Superior temporal gyrus (tissue), 1 donor: ENCODE data around the gene SLC43A1.

Experiments used
- DNase-seq: peaks from one replicate; pipeline ENCODE4 v3.0.0-alpha.2; 2016; ENCODE audit errors: extremely low spot score

SLC43A1 gene

DNA sequence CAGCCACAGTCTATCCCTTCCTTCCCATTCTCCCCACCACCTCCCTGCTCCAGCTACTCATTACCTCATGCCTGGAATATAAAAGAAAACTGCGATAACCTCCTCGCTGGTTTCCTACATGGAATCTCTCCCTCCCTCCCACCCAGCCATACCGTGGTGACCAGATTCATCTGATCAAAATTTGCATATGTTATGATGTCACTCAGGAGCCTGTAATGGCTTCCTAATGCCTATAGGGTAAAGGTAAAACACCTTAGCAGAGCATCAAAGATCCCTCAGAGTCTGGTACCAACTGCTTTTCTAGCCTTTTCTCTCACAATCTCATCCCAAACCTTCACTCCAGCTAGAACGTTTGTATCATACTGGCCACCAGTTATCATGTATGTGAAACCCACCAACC lies 35.6 kb downstream of the SLC43A1 start:
- no peak for DNase-seq

DNA sequence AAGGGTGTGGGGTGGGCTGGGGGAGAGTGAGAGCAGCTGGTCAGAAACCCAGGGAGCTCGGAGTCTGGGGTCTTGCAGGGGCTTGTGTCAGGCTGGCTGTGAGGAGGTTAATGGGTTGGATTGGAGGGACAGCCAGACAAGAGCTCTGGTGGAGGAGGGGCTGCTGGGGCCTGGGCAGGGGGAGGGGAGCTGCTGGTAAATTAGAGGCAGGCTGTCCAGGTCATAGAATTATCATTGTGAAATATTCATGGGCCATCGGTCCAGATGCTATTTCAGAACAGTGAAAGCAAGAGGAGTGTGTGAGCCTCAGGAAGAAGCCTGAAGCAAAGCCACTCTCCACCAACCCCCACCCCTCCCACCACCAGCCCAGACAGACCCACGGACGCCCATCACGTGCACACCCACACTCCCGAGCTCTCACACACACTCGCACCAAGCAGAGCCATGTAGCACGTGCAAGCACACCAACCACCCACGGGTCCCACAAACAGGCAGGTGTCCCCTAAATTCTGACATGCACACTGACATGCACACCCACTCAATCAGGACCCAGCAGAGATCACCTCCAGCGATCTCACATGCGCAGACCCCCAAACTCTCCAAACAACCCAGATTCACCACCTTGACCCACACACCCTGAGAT lies 36.4 kb downstream of the SLC43A1 start:
- DNase-seq: no peak

DNA sequence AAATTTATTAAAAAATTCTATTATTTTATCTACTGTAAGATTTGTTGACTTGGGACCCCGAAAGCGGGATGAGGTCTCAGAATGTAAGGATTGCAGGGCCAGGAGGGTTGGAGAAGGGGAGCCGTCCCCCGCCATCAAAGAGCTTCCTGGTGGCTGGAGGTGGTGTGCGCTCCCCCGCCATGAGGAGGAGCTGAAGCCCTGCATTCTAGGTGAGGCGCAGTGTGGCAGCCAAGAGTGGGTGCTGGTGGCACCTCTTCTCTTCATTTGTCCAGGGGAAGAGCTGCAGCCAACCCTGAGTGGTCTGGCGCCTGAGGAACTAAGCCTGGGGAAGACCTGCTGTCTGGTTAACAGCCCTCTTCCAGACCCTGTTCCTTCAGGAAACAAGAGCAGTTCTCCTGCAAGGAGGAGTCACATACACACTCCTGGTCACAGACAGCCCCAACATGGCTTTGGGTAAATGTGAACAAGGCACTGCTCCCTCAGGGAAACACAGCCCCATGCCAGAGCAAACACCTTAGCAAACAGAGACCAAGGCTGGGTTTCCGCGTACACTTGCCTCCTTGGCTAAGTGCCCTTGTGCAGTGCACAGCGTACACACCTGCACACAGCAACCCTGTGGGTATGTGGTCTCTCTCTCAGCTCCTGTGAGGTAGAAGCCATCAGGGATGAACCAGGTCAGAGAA lies 37.9 kb downstream of the SLC43A1 start:
- no peak for DNase-seq

DNA sequence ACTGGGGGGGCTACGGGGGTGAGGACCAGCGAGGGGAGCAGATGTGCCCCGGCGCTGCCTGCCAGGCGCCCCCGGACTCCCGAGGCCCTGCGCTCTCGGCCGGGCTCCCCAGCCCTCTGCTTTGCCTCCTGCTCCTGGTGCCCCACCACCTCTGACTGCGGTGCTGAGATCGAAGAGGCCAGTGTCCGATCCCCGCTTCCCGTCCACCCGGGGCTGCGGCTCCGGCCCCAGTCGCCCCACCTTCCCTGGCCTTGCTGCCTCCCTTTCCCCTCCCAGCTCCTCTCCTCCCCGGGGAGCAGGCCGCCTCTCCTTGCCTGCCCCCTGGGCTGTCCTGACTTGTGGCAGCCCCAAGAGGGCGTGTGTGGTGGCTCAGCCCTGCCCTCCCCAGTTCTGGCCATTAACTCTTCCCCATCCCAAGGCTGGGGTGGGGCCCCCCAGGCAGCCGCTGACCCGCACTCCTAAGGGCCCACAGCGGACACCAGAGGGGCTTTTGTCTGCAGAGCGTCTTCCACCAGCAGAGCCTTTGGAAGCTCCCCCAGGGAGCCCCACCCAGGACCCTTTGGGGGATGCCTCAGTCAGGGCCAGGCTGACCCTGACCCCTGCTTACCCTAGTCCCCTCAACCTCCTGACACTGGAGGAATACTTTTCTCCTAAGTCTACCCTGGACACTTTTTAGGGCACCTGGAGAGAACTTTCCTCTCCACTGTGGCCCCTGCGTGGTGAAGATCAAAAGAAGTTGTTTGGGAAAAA lies 38.6 kb downstream of the SLC43A1 start:
- DNase-seq: no peak

DNA sequence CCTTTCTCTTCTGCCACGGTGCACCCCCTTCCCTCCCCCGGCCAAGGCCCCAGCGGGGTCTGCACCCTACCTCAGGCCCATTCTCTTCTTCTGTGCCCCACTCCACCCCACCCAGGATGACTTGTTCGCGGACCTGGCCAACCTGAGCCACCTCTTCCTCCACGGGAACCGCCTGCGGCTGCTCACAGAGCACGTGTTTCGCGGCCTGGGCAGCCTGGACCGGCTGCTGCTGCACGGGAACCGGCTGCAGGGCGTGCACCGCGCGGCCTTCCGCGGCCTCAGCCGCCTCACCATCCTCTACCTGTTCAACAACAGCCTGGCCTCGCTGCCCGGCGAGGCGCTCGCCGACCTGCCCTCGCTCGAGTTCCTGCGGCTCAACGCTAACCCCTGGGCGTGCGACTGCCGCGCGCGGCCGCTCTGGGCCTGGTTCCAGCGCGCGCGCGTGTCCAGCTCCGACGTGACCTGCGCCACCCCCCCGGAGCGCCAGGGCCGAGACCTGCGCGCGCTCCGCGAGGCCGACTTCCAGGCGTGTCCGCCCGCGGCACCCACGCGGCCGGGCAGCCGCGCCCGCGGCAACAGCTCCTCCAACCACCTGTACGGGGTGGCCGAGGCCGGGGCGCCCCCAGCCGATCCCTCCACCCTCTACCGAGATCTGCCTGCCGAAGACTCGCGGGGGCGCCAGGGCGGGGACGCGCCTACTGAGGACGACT lies 39.3 kb downstream of the SLC43A1 start:
- no peak for DNase-seq

DNA sequence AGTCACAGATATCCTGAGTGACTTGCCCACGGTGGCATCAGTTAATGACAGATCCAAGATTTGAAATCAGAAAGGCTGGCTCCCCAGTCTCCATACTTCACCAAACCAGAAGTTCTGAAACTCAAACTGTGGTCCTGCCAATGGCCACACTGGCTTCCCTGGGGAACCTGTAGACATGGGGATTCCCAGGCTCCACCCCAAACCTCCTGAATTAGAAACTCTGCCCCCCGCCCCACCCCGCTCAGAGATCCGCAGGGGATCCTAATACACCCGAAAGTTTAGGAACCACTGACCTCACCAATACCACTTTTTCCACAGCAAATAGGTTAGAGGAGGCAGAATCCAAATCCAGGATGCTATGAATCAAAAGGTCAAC lies 39.8 kb downstream of the SLC43A1 start:
- no peak for DNase-seq

DNA sequence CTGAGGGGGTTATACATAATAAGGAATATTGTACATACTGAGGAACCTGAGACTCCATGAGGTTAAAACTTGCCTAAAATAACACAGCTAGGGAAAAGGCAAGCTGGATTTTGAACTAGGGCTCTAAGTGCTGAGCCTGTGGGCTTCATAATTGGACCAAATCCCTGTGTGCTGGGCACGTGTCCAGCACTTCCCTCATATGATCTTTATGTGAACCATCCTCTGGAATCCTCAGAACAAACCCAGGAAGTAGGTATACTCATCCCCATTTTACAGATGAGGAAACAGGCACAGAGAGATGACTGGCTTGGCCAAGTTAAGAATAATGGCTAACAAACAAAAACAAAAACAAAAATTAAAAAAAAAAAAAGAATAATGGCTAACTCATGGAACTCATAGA lies 40.3 kb downstream of the SLC43A1 start:
- no peak for DNase-seq

DNA sequence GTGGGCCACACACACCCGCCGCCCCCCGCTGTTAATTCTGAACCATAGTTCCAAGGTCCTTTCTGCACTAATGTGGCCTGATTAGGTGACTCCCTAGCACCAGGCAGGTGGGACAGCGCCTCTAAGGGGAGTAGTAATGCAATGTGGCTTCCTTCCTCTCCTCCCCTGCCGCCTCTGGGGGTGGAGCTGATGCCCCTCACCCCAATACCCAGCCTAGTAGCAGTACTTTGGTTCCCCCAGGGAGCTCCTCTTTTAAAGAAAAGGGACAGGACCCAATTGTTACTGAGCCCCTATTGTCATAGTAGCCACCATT lies 40.7 kb downstream of the SLC43A1 start:
- no peak for DNase-seq

DNA sequence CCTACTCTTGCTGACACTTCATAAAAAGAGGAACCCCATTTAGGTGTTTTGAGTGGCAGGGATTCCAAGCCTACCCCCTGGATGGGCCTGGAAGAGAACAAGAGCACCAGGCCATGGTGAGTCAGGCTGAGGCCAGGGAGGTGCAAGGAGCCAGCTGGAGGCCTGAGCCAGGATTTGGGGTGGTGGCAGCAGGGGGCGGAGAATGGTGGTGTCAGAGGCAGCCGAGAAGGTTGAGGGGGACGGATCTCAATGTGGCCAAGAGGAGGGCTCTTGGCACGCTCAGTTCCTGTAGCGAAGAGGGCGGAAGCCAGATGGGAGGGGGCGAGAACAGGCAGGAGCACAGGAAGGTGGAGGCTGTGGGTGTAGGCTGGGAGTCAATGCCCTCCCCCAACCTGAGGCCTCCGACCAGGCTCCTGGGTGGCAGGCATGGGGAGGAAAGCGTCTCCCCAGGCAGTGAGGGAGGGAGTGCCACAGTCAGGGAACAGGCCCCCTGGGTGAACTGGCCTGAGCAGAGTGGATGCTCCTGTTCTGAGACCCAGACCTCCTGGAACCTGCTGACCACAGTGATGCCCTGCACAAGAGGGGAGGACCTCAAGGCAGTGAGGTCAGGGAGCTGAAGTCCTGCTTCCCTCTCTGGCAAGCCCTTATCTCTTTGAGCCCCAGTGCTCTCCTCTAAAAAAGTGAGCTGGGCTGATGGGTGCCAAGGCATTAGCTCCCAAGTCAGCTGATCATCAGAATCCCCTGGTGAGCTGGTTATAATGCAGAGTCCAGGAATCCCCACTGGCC lies 41.3 kb downstream of the SLC43A1 start:
- no peak for DNase-seq

DNA sequence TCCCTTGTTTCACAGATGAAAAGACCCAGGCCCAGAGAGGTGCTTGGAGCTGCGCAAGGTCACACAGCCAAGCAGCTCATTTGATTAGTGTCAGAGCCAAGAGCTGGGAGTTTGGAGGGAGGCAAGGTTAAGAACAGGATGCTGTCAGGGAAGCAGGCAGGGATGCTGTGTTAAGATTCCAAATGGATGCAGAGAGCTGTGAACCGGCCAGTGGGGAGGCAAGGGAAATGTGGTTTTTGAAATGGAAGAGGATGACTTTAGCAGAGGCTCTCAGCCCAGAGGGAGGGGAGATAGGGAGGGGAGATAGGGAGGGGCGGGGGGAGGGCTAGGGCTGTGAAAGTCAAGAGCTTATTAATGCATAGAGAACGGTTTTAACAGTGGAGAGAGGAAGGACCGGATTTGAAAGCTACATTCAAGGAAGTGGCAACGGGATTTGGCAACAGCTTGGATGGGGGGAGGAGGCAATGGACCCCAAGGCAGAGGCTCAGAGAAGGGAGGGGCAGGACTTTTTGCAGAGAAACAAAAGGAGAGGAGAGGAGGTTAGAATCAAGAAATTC lies 42.1 kb downstream of the SLC43A1 start:
- DNase-seq: no peak

DNA sequence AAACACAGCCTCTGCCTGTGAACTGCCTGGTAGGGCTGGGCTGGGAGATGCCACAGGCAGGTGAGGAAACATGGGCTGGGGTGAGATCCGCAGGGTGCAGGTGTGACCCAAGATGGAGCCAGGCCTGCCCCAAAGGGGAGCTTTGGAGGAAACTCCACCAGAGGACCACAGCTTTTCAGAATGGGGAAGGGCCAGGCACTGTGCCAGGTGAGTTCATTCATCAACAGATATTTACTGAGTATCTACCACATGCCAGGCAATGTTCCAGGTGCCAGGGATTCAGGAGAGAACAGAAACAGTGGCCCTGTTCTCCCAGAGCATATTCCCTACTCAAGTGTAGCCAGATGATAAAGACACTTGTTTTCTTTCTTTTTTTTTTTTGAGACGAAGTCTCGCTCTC lies 44.0 kb downstream of the SLC43A1 start:
- no peak for DNase-seq

DNA sequence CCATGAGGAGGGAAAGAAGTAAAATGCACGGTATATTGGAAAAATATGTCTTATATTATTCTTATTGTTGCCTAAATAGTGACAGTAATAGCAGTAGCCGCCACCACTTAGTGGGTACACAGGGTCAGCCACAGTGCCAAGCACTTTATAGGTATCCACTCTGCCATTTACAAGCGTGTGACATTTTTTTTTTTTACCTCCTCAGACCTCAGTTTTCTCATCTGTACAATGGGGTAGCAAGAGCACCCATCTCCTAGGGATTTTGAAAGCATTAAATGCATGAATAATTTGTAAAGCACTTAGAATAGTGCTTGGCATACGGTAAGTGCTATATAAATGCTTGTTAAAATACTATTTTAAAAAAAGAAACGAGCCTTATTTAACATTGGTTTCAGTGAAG lies 46.2 kb downstream of the SLC43A1 start:
- no peak for DNase-seq

DNA sequence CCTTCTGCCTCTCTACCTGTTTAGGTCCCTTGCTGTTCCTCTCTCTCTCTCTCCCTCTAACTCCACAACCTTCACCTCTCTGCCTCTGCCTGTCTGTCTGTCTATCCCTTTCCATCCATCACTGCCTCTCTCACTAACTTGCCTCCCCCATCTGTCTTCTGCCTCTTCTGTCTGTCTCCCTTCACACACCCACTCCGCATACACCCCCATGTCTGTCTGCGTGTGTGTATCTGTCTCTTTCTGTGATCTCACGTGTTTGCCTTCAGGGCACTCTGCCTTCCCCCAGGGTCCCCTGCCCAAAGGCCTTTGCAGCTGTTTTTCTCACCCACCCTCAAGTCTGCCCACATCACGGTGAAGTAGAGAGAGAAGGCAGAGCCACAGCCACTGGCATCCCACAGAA lies 47.2 kb downstream of the SLC43A1 start:
- DNase-seq: no peak

DNA sequence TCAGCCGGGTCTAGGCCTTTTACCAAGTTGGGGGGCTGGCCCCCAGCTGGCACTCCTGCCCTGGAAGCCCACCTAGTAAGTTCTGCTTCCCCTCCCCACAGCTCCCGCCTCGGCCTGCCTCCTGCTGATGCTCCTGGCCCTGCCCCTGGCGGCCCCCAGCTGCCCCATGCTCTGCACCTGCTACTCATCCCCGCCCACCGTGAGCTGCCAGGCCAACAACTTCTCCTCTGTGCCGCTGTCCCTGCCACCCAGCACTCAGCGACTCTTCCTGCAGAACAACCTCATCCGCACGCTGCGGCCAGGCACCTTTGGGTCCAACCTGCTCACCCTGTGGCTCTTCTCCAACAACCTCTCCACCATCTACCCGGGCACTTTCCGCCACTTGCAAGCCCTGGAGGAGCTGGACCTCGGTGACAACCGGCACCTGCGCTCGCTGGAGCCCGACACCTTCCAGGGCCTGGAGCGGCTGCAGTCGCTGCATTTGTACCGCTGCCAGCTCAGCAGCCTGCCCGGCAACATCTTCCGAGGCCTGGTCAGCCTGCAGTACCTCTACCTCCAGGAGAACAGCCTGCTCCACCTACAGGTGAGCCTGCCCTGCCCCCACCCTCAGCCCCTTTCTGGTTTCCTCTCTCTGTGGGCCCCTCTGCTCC lies 47.9 kb downstream of the SLC43A1 start:
- DNase-seq: no peak

DNA sequence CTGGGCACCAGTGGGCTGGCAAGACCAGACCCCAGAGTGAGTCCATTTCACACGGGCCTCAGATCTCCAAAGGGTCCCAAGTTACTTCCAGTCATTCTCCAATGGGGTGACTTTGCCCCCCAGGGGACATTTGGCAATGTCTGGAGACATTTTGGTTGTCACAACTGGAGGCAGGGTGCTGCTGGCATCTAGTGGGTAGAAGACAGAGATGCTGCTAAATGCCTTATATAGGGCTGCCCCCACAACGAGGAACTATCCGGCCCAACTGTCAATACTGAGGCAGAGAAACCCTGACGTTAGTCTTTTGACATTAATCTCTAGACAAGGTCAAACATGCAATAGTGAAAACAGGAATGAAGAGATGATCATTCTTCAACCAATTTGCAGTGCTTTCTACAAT lies 48.8 kb downstream of the SLC43A1 start:
- no peak for DNase-seq

DNA sequence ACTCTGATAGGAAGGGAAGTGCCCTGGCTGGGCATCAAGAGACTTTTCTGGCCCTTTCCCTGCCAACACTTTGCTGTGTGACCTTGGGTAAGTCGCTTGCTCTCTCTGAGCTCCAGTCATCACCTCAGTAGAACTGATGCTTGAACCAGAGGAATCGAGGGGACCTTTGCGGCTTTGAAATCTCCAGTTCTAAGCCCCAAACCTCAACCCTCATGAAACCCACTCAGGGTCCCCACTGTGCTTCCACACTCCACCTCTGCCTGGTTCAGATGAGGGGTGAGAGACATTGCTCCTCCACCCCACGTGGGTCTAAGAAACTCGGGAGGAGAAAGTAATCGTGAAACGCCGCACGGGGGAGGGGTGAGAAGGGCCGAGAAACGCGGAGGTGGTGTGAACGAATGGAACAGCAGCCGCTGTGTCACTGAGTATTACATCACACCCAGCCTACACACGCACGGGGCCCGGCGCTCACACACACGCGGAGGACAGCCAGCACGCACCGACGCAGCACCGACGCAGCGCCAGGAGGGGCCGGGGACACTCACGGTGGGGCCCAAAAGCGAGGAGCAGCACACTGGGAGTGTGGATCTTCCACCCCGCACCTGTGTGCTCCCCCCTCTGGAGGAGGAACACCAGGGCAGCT lies 50.8 kb downstream of the SLC43A1 start:
- peak; percentile 54 for DNase-seq

DNA sequence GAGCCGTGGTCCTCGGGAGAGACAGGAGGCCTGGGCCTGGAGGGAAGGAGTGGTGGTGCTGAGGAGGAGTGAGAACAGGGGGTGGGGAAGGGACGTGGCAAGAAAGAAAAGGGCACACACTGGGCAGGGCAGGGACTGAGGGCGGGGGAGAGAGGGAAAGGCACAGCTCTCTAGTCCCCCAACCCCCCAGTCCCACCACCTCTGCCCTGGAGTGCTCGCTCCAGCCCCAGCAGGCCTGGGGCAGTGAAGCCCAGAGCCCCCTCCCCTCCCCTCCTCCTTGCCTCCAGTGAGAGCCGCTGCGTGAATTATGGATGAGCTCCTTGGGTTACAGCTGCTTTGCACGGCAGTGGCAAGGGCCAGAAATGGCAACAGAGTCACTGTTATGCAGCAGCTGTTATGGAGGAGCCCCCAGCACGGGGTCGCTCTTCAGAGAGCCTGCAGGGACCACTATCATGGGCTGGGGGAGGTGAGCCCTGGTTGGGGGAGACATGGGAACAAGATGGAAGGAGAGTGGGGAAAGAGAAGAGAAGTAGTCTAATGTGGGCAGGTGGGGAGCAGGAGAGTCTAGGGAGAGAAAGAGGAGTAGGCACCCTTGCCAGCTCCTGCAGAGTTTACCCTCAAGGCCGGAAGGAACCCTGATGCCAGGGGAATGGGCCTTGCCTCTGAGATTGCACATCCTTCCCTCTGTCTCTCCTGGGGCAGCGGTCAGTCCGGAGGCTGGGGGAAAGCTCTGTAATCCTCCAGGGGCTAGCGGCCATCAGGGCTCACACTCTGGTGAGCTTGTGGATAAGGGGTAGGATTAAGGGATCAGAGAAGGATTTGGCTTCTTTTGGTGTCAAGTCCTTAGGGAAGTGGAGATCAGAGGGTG lies 51.6 kb downstream of the SLC43A1 start:
- DNase-seq: no peak

DNA sequence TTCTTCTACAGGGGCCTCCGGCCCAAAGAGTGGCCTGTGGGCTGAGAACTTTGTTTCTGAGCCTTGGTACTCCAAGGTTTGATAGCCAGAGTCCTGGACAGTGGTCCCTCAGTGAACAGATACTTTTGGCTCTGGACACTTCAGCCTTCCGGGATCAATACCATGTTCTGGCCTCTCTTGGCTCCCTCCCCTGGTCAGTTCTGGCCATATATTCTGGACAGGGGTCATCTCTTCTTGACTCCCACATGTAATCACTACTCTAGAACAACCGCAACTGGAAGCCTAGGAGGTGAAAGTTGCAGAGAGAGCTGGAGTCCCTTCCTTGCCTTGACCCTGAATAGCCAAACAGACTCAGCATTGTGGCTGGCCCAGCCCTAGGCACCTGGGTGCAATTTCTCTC lies 52.9 kb downstream of the SLC43A1 start:
- no peak for DNase-seq

DNA sequence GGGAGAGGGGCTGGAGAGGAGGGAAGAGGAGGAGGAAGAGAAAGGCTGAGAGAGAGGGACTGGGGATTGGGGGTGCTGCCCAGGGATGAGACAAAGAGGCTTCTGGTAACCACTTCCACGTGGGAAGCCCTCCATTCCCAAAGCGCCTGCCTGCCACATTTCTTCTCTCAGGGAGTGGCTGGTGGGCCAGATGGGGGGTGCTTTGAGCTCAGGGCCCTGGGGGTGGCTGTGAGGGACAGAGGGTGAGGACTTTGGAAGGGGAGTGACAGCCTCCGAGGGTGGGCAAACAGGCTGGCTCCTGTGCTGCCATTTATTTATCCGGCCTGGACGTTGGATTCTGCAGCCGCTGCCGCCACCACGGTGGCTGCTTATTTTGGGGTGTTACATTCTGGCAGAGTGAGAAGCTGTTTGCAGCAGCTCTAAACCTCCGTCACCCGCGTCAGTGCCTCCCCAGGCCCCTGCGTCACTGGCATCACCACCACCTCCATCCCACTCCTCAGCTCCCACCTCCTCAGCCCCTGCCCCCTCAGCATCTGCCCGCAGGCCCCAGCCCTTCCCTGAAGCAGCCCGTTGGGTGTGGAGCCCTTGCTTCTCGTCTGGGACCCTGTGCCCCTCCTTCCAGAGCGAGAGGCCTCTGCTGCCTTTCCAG lies 53.5 kb downstream of the SLC43A1 start:
- no peak for DNase-seq
